Measurements from ENCODE around the gene NEO1.

The NEO1 gene

DNA sequence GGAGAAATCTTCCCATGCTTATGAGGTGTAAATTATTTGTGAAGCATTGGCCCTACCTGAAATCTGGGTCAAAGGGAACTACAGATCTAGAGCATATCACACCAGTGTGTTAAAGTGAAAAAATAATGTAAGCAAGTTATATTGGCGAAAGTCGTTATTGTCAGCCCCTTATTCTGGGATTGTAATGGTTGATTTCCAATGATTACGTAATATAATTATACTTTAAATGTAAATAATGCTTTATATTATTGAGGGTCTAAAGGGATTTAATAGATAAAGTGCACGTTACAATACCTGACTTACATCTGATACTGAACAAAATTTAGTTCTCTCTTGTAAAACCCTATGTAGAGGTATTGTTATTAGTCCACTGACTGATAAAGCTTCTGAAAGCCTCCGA, 101.2 kb downstream of the NEO1 start:
- no peak for ATAC-seq
- TF ChIP-seq CSDC2 (CRISPR knock-in tag; IDR thresholded peaks at IDR 0.05) (no peak), PPARA (CRISPR knock-in tag; IDR thresholded peaks at IDR 0.05; ENCODE audit: borderline replicate concordance) (no peak), ZNF70 (CRISPR knock-in tag; IDR thresholded peaks at IDR 0.05) (no peak), GLIS3 (CRISPR knock-in tag; IDR thresholded peaks at IDR 0.05) (no peak), ZC3H10 (CRISPR knock-in tag; IDR thresholded peaks at IDR 0.05) (no peak), TCF4 (CRISPR knock-in tag; IDR thresholded peaks at IDR 0.05; ENCODE audit: borderline replicate concordance) (no peak)

DNA sequence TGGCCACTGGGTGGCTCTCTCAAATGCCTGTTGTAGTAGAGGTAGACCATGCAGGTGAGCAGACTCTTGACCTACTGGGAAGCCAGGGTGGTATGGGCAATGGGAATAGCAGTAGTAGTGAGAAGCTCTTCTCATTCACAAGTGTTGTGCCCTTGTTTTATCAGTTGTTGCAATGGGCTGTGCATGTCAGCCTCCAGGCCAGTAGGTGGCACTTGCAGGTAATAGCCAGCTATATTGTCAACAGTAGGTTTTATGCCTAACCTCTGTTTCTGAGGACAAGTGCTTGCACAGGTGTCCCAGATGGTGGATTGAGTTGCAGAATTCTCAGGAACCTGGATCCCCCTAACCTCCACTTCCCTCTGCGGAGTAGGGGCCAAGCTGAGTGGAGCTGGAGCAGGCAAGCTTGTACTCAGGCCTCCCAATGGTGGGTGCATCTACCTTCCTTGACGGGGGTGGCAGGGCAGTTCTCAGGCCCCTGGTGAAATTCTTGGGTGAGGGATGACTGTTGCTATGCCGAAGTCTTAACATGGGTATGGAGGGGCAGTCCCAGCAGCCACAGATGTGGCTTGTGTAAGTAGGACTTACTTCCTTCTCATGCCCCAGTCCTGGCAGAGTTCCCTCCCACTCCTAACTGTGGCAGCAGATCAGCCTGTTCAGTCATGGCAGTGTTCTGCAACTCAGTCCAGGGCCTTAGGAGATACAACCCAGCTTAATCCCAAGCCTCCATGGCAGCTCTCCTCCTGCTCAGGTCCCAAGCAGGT, 104.3 kb downstream of the NEO1 start:
- TF ChIP-seq ESRRG (CRISPR knock-in tag; IDR thresholded peaks at IDR 0.05) (no peak), ZC3H10 (CRISPR knock-in tag; IDR thresholded peaks at IDR 0.05) (no peak), ZFP3 (CRISPR knock-in tag; IDR thresholded peaks at IDR 0.05) (no peak), CSDC2 (CRISPR knock-in tag; IDR thresholded peaks at IDR 0.05) (no peak), ZNF565 (CRISPR knock-in tag; conservative IDR thresholded peaks at IDR 0.05; ENCODE audit: low read depth) (no peak), TCF4 (CRISPR knock-in tag; IDR thresholded peaks at IDR 0.05; ENCODE audit: borderline replicate concordance) (no peak), ARNTL (CRISPR knock-in tag; IDR thresholded peaks at IDR 0.05; ENCODE audit: borderline replicate concordance, low read depth) (no peak), GLIS3 (CRISPR knock-in tag; IDR thresholded peaks at IDR 0.05) (no peak), RARB (CRISPR knock-in tag; IDR thresholded peaks at IDR 0.05) (no peak), ZNF8 (CRISPR knock-in tag; IDR thresholded peaks at IDR 0.05) (no peak), PPARA (CRISPR knock-in tag; IDR thresholded peaks at IDR 0.05; ENCODE audit: borderline replicate concordance) (no peak), ZNF70 (CRISPR knock-in tag; IDR thresholded peaks at IDR 0.05) (no peak), ZFP30 (CRISPR knock-in tag; IDR thresholded peaks at IDR 0.05) (no peak), OSR1 (CRISPR knock-in tag; IDR thresholded peaks at IDR 0.05) (no peak), TOX (CRISPR knock-in tag; IDR thresholded peaks at IDR 0.05; ENCODE audit: borderline replicate concordance) (no peak), BACH2 (CRISPR knock-in tag; IDR thresholded peaks at IDR 0.05; ENCODE audit: borderline replicate concordance) (no peak)
- TF ChIP-seq, protein P1, sequence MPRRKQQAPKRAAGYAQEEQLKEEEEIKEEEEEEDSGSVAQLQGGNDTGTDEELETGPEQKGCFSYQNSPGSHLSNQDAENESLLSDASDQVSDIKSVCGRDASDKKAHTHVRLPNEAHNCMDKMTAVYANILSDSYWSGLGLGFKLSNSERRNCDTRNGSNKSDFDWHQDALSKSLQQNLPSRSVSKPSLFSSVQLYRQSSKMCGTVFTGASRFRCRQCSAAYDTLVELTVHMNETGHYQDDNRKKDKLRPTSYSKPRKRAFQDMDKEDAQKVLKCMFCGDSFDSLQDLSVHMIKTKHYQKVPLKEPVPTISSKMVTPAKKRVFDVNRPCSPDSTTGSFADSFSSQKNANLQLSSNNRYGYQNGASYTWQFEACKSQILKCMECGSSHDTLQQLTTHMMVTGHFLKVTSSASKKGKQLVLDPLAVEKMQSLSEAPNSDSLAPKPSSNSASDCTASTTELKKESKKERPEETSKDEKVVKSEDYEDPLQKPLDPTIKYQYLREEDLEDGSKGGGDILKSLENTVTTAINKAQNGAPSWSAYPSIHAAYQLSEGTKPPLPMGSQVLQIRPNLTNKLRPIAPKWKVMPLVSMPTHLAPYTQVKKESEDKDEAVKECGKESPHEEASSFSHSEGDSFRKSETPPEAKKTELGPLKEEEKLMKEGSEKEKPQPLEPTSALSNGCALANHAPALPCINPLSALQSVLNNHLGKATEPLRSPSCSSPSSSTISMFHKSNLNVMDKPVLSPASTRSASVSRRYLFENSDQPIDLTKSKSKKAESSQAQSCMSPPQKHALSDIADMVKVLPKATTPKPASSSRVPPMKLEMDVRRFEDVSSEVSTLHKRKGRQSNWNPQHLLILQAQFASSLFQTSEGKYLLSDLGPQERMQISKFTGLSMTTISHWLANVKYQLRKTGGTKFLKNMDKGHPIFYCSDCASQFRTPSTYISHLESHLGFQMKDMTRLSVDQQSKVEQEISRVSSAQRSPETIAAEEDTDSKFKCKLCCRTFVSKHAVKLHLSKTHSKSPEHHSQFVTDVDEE (CRISPR knock-in tag; IDR thresholded peaks at IDR 0.05) = no peak
- TF ChIP-seq, protein P2, sequence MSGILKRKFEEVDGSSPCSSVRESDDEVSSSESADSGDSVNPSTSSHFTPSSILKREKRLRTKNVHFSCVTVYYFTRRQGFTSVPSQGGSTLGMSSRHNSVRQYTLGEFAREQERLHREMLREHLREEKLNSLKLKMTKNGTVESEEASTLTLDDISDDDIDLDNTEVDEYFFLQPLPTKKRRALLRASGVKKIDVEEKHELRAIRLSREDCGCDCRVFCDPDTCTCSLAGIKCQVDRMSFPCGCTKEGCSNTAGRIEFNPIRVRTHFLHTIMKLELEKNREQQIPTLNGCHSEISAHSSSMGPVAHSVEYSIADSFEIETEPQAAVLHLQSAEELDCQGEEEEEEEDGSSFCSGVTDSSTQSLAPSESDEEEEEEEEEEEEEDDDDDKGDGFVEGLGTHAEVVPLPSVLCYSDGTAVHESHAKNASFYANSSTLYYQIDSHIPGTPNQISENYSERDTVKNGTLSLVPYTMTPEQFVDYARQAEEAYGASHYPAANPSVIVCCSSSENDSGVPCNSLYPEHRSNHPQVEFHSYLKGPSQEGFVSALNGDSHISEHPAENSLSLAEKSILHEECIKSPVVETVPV (CRISPR knock-in tag; IDR thresholded peaks at IDR 0.05) = no peak
- TF ChIP-seq, protein P3, sequence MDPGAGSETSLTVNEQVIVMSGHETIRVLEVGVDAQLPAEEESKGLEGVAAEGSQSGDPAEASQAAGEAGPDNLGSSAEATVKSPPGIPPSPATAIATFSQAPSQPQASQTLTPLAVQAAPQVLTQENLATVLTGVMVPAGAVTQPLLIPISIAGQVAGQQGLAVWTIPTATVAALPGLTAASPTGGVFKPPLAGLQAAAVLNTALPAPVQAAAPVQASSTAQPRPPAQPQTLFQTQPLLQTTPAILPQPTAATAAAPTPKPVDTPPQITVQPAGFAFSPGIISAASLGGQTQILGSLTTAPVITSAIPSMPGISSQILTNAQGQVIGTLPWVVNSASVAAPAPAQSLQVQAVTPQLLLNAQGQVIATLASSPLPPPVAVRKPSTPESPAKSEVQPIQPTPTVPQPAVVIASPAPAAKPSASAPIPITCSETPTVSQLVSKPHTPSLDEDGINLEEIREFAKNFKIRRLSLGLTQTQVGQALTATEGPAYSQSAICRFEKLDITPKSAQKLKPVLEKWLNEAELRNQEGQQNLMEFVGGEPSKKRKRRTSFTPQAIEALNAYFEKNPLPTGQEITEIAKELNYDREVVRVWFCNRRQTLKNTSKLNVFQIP (CRISPR knock-in tag; IDR thresholded peaks at IDR 0.05; ENCODE audit: borderline replicate concordance, low read depth) = no peak
- TF ChIP-seq, protein P4, sequence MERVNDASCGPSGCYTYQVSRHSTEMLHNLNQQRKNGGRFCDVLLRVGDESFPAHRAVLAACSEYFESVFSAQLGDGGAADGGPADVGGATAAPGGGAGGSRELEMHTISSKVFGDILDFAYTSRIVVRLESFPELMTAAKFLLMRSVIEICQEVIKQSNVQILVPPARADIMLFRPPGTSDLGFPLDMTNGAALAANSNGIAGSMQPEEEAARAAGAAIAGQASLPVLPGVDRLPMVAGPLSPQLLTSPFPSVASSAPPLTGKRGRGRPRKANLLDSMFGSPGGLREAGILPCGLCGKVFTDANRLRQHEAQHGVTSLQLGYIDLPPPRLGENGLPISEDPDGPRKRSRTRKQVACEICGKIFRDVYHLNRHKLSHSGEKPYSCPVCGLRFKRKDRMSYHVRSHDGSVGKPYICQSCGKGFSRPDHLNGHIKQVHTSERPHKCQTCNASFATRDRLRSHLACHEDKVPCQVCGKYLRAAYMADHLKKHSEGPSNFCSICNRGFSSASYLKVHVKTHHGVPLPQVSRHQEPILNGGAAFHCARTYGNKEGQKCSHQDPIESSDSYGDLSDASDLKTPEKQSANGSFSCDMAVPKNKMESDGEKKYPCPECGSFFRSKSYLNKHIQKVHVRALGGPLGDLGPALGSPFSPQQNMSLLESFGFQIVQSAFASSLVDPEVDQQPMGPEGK (CRISPR knock-in tag; IDR thresholded peaks at IDR 0.05; ENCODE audit: borderline replicate concordance) = no peak
- ATAC-seq = no peak

DNA sequence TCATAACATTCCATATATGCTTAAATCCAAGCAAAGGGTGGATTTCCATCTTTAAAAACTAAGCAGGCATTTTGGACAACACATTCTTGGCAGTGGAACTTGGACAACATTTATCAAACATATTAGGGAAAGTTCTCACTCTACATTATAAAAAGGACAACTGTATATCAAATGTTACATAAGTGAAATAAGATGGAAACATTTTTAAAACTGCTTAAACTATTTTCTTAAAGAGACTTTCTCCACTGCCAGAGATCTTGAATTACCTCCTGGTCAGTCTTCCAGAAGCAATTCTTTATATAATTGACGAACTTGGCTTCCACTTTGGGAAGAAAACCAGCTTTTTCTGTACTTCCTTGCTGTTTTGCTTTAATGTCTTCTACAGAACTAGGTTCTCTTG, 109.3 kb downstream of the NEO1 start:
- no peak for ATAC-seq
- TF ChIP-seq, protein P4 (CRISPR knock-in tag; IDR thresholded peaks at IDR 0.05; ENCODE audit: borderline replicate concordance) = no peak
- TF ChIP-seq SNAI2 (CRISPR knock-in tag; IDR thresholded peaks at IDR 0.05) (no peak), GLIS3 (CRISPR knock-in tag; IDR thresholded peaks at IDR 0.05) (no peak), CSDC2 (CRISPR knock-in tag; IDR thresholded peaks at IDR 0.05) (no peak), TCF4 (CRISPR knock-in tag; IDR thresholded peaks at IDR 0.05; ENCODE audit: borderline replicate concordance) (no peak), TOX (CRISPR knock-in tag; IDR thresholded peaks at IDR 0.05; ENCODE audit: borderline replicate concordance) (no peak), BACH2 (CRISPR knock-in tag; IDR thresholded peaks at IDR 0.05; ENCODE audit: borderline replicate concordance) (no peak), OSR1 (CRISPR knock-in tag; IDR thresholded peaks at IDR 0.05) (no peak), ZFP3 (CRISPR knock-in tag; IDR thresholded peaks at IDR 0.05) (no peak), ZFP30 (CRISPR knock-in tag; IDR thresholded peaks at IDR 0.05) (no peak), ZNF8 (CRISPR knock-in tag; IDR thresholded peaks at IDR 0.05) (no peak)
- TF ChIP-seq, protein P2 (CRISPR knock-in tag; IDR thresholded peaks at IDR 0.05) = no peak
- TF ChIP-seq, protein P1 (CRISPR knock-in tag; IDR thresholded peaks at IDR 0.05) = no peak
